C4-2B (cell line): ENCODE measurements around the gene ZNF467.

Experiments used
- CTCF ChIP-seq: fragments of 450-650 bp; conservative IDR thresholded peaks from 2 replicates; pipeline ENCODE4 v1.5.1; 2017; ENCODE audit warnings: mild to moderate bottlenecking
- ZFX ChIP-seq: fragments of 450-650 bp; IDR thresholded peaks from 2 replicates; pipeline ENCODE4 v1.6.1; 2017

GRCh38 chr7:149789101-149789500 is 15.7 kb upstream of the ZNF467 start:
- TF ChIP-seq CTCF (no peak), ZFX (no peak)
